Measurements from ENCODE around the gene UBE2E1.

Gene UBE2E1

GRCh38 chr3:23882487-23882918 lies 76.7 kb downstream of the UBE2E1 start:
- Histone ChIP-seq H3K4me2 (no peak overlapping the region), H3K9ac (no peak overlapping the region), H3K9me3 (replicated peaks in 1 of 11) (peaks cover 0 to 37% (median 28%) of the 10 kb centered on the region in 11 experiments; a peak in 19 of 22 replicates), H3K36me3 (peaks cover 45 to 85% (median 62%) of the 10 kb centered on the region in 11 experiments), H3K27me3 (no peaks in the 10 kb centered on the region), H4K20me1 (peaks cover 46 to 100% (median 97%) of the 10 kb centered on the region in 11 experiments), H3K4me1 (peaks cover 0 to 9% (median 0%) of the 10 kb centered on the region in 10 experiments; a peak in 2 of 20 replicates), H3K4me3 (no peak overlapping the region), H3K27ac (no peak overlapping the region)
- TF ChIP-seq Cebpa-rat (IDR thresholded peaks at IDR 0.05), result no peak

GRCh38 chr3:23884481-23884880 lies 78.7 kb downstream of the UBE2E1 start:
- no peak for TF ChIP-seq Cebpa-rat (IDR thresholded peaks at IDR 0.05)
- H3K9ac ChIP-seq, result no peak overlapping the region
- H3K4me3 ChIP-seq, result no peak overlapping the region
- peaks cover 4 to 15% (median 7%) of the 10 kb centered on the region in 10 experiments; a peak in 14 of 20 replicates for H3K4me1 ChIP-seq
- peaks cover 0 to 17% (median 11%) of the 10 kb centered on the region in 11 experiments; a peak in 14 of 22 replicates for H3K9me3 ChIP-seq (replicated peaks in 1 of 11)
- H4K20me1 ChIP-seq, result peaks cover 51 to 100% (median 96%) of the 10 kb centered on the region in 11 experiments
- no peak overlapping the region for H3K4me2 ChIP-seq
- peaks cover 33 to 78% (median 53%) of the 10 kb centered on the region in 11 experiments for H3K36me3 ChIP-seq
- no peak overlapping the region for H3K27ac ChIP-seq
- no peaks in the 10 kb centered on the region for H3K27me3 ChIP-seq

- Histone ChIP-seq H3K4me2 (no peak overlapping the region), H3K9me3 (replicated peaks in 1 of 11) (peaks cover 0 to 16% (median 10%) of the 10 kb centered on the region in 11 experiments; a peak in 13 of 22 replicates), H4K20me1 (peaks cover 53 to 100% (median 96%) of the 10 kb centered on the region in 11 experiments), H3K36me3 (peaks cover 39 to 81% (median 56%) of the 10 kb centered on the region in 11 experiments), H3K27me3 (no peaks in the 10 kb centered on the region), H3K4me3 (no peak overlapping the region), H3K9ac (no peak overlapping the region), H3K4me1 (peaks cover 4 to 17% (median 9%) of the 10 kb centered on the region in 10 experiments; a peak in 14 of 20 replicates), H3K27ac (no peak overlapping the region)
- TF ChIP-seq Cebpa-rat (IDR thresholded peaks at IDR 0.05), result no peak
These were observed 79.5 kb downstream of the UBE2E1 start for GRCh38 chr3:23885210-23885609.

- H3K4me2 ChIP-seq, result no peak overlapping the region
- no peak overlapping the region for H3K4me3 ChIP-seq
- H3K36me3 ChIP-seq, result peaks cover 44 to 81% (median 58%) of the 10 kb centered on the region in 11 experiments
- H3K27ac ChIP-seq, result 0 out of 22 replicates have a peak overlapping the region, but pooled peaks of 1 of the 11 experiments have one; percentile 0
- peaks cover 0 to 17% (median 8%) of the 10 kb centered on the region in 10 experiments; a peak in 13 of 20 replicates for H3K4me1 ChIP-seq
- H3K27me3 ChIP-seq, result no peaks in the 10 kb centered on the region
- no peak overlapping the region for H3K9ac ChIP-seq
- peaks cover 0 to 15% (median 6%) of the 10 kb centered on the region in 11 experiments; a peak in 13 of 22 replicates for H3K9me3 ChIP-seq (replicated peaks in 1 of 11)
- no peak for TF ChIP-seq Cebpa-rat (IDR thresholded peaks at IDR 0.05)
- peaks cover 53 to 100% (median 87%) of the 10 kb centered on the region in 11 experiments for H4K20me1 ChIP-seq
These were observed 80.6 kb downstream of the UBE2E1 start for GRCh38 chr3:23886311-23886710.

GRCh38 chr3:23888617-23889228 lies 83.0 kb downstream of the UBE2E1 start:
- H3K4me1 ChIP-seq, result peaks cover 0 to 17% (median 8%) of the 10 kb centered on the region in 10 experiments; a peak in 13 of 20 replicates
- peak overlapping the region in 1 of 11 experiments; percentile 39; a peak in 1 of 22 replicates for H3K9ac ChIP-seq
- H3K36me3 ChIP-seq, result peaks cover 46 to 81% (median 59%) of the 10 kb centered on the region in 11 experiments
- no peaks in the 10 kb centered on the region for H3K27me3 ChIP-seq
- no peak overlapping the region for H3K4me3 ChIP-seq
- peak overlapping the region in 5 of 11 experiments; percentile 32 to 52 (median 41); a peak in 7 of 22 replicates for H3K4me2 ChIP-seq
- no peaks in the 10 kb centered on the region for H3K9me3 ChIP-seq (replicated peaks in 1 of 11)
- H4K20me1 ChIP-seq, result peaks cover 41 to 100% (median 66%) of the 10 kb centered on the region in 11 experiments
- H3K27ac ChIP-seq, result peak overlapping the region in 3 of 11 experiments; percentile 1 to 11 (median 4); a peak in 1 of 22 replicates
- no peak for TF ChIP-seq Cebpa-rat (IDR thresholded peaks at IDR 0.05)

- no peak overlapping the region for H3K4me3 ChIP-seq
- peaks cover 0 to 17% (median 8%) of the 10 kb centered on the region in 10 experiments; a peak in 13 of 20 replicates for H3K4me1 ChIP-seq
- no peaks in the 10 kb centered on the region for H3K9me3 ChIP-seq (replicated peaks in 1 of 11)
- H3K27ac ChIP-seq, result peak overlapping the region in 5 of 11 experiments; percentile 1 to 31 (median 6); a peak in 3 of 22 replicates
- peak overlapping the region in 3 of 11 experiments; percentile 11 to 39 (median 26); a peak in 3 of 22 replicates for H3K9ac ChIP-seq
- H4K20me1 ChIP-seq, result peaks cover 39 to 100% (median 59%) of the 10 kb centered on the region in 11 experiments
- H3K27me3 ChIP-seq, result no peaks in the 10 kb centered on the region
- peaks cover 50 to 82% (median 66%) of the 10 kb centered on the region in 11 experiments for H3K36me3 ChIP-seq
- no peak for TF ChIP-seq Cebpa-rat (IDR thresholded peaks at IDR 0.05)
- peak overlapping the region in 5 of 11 experiments; percentile 32 to 52 (median 41); a peak in 8 of 22 replicates for H3K4me2 ChIP-seq
These were observed 83.6 kb downstream of the UBE2E1 start for GRCh38 chr3:23889386-23889785.

GRCh38 chr3:23889950-23890349 lies 84.2 kb downstream of the UBE2E1 start:
- H3K27me3 ChIP-seq, result no peaks in the 10 kb centered on the region
- H3K27ac ChIP-seq, result peak overlapping the region in 2 of 11 experiments; percentile 1 to 31; a peak in 2 of 22 replicates
- H3K9ac ChIP-seq, result no peak overlapping the region
- peaks cover 0 to 17% (median 8%) of the 10 kb centered on the region in 10 experiments; a peak in 13 of 20 replicates for H3K4me1 ChIP-seq
- no peaks in the 10 kb centered on the region for H3K9me3 ChIP-seq (replicated peaks in 1 of 11)
- no peak overlapping the region for H3K4me3 ChIP-seq
- no peak for TF ChIP-seq Cebpa-rat (IDR thresholded peaks at IDR 0.05)
- no peak overlapping the region for H3K4me2 ChIP-seq
- peaks cover 36 to 100% (median 54%) of the 10 kb centered on the region in 11 experiments for H4K20me1 ChIP-seq
- H3K36me3 ChIP-seq, result peaks cover 55 to 84% (median 71%) of the 10 kb centered on the region in 11 experiments

GRCh38 chr3:23894254-23895061 lies 88.7 kb downstream of the UBE2E1 start:
- Histone ChIP-seq H3K36me3 (peaks cover 70 to 97% (median 90%) of the 10 kb centered on the region in 11 experiments), H3K4me1 (peaks cover 0 to 3% (median 2%) of the 10 kb centered on the region in 10 experiments; a peak in 13 of 20 replicates), H3K4me2 (no peak overlapping the region), H4K20me1 (peaks cover 2 to 69% (median 9%) of the 10 kb centered on the region in 11 experiments; a peak in 14 of 22 replicates), H3K4me3 (no peak overlapping the region), H3K9me3 (replicated peaks in 1 of 11) (peaks cover 0 to 12% (median 9%) of the 10 kb centered on the region in 11 experiments; a peak in 14 of 22 replicates), H3K27ac (no peak overlapping the region), H3K9ac (no peak overlapping the region), H3K27me3 (no peaks in the 10 kb centered on the region)
- no peak for TF ChIP-seq Cebpa-rat (IDR thresholded peaks at IDR 0.05)
